Common myeloid progenitor, CD34-positive (primary cell): ENCODE results near the gene PEX5.

Experiments used
- CTCF ChIA-PET: fragments of 350-600 bp; sonication (Branson Sonifier 250); formaldehyde crosslinking; loops from one replicate; lab custom pipeline; 2021; ENCODE audit warnings: antibody characterized with exemption; lab: Charles Lee
- POLR2A ChIA-PET: fragments of 350-600 bp; sonication (Branson Sonifier 250); formaldehyde crosslinking; loops from one replicate; lab custom pipeline; 2021; ENCODE audit warnings: antibody characterized with exemption; lab: Charles Lee
- DNase-seq, 3 donors: peaks; one replicate each; pipeline versions ENCODE4 v3.0.0 to v3.0.0-alpha.2; 2013
- H3K27ac ChIP-seq, 2 experiments: 1 replicate in 1 of 2; 2 replicates in 1 of 2; pipeline ENCODE4 v1.7.0; 2013; ENCODE audit warnings: inconsistent platforms in 2 of 2, low read length in 2 of 2, mild to moderate bottlenecking in 2 of 2, low read depth in 1 of 2, moderate library complexity in 1 of 2; ENCODE audit not compliant: severe bottlenecking in 2 of 2, insufficient read depth in 1 of 2, poor library complexity in 1 of 2
- H3K27me3 ChIP-seq, 5 experiments: replicated peaks in 2 of 5; 1 replicate in 3 of 5; 2 replicates in 2 of 5; pipeline versions ENCODE4 v1.6.1 to v1.7.0; 2013; ENCODE audit warnings: low read length in 4 of 5, mild to moderate bottlenecking in 2 of 5, moderate library complexity in 2 of 5, inconsistent platforms in 1 of 5; ENCODE audit not compliant: insufficient read depth in 5 of 5, control insufficient read depth in 4 of 5
- H3K36me3 ChIP-seq, 4 experiments: 1 replicate in 2 of 4; 2 replicates in 2 of 4; pipeline versions ENCODE4 v1.6.1 to v1.7.0; 2013; ENCODE audit warnings: low read length in 3 of 4, control low read depth in 1 of 4, mild to moderate bottlenecking in 1 of 4; ENCODE audit not compliant: control insufficient read depth in 4 of 4, insufficient read depth in 4 of 4
- H3K4me1 ChIP-seq, 4 experiments: 1 replicate in 3 of 4; 2 replicates in 1 of 4; pipeline versions ENCODE4 v1.6.1 to v1.7.1; 2013; ENCODE audit warnings: low read length in 3 of 4, mild to moderate bottlenecking in 3 of 4, control low read depth in 1 of 4, inconsistent platforms in 1 of 4, moderate library complexity in 1 of 4; ENCODE audit not compliant: control insufficient read depth in 4 of 4, insufficient read depth in 4 of 4; ENCODE audit errors: control extremely low read depth in 1 of 4
- H3K4me3 ChIP-seq, 7 experiments: 1 replicate in 4 of 7; 2 replicates in 3 of 7; pipeline versions ENCODE4 v1.5.1 to v1.7.0; 2013; ENCODE audit warnings: mild to moderate bottlenecking in 7 of 7, low read length in 6 of 7, moderate library complexity in 6 of 7, inconsistent platforms in 2 of 7, low read depth in 2 of 7, control low read depth in 1 of 7; ENCODE audit not compliant: insufficient read depth in 4 of 7, control insufficient read depth in 1 of 7; ENCODE audit errors: extremely low read depth in 1 of 7
- H3K9me3 ChIP-seq, 5 experiments: 1 replicate in 4 of 5; 2 replicates in 1 of 5; pipeline versions ENCODE4 v1.6.1 to v1.7.1; 2013; ENCODE audit warnings: low read length in 4 of 5, mild to moderate bottlenecking in 2 of 5, inconsistent platforms in 1 of 5, low read depth in 1 of 5, moderate library complexity in 1 of 5; ENCODE audit not compliant: control insufficient read depth in 4 of 5, insufficient read depth in 2 of 5; ENCODE audit errors: control extremely low read depth in 1 of 5
- WGBS: methylation state at CpG from one replicate; pipeline ENCODE4 v1.1.5; 2013; ENCODE audit not compliant: insufficient coverage; 5-methylcytosine and 5-hydroxymethylcytosine counted together

The PEX5 gene

GRCh38 chr12:7160183-7160582 lies 29.3 kb upstream of the PEX5 start:
- ChIA-PET CTCF (interaction anchor here (1.1 to 1.4 kb wide), 3 partner anchors 13 to 29 kb away, joined by 3 to 4 read pairs (median 3); partner anchors contain the start of gene PEX5), POLR2A (no interaction called here)

GRCh38 chr12:7161327-7161726 lies 28.2 kb upstream of the PEX5 start:
- peaks cover 0 to 8% (median 1%) of the 10 kb centered on the region in 4 experiments for H3K4me1 ChIP-seq
- DNase-seq = no peak
- POLR2A ChIA-PET = no interaction called here
- H3K36me3 ChIP-seq = peaks cover 0 to 18% (median 8%) of the 10 kb centered on the region in 4 experiments
- H3K4me3 ChIP-seq = no peak overlapping the region
- CTCF ChIA-PET = interaction anchor here (0.8 to 3.0 kb wide), 6 partner anchors 12 to 293 kb away, joined by 3 to 11 read pairs (median 3); partner anchors contain the start of gene PEX5
- H3K9me3 ChIP-seq = no peaks in the 10 kb centered on the region
- H3K27ac ChIP-seq = no peak overlapping the region
- H3K27me3 ChIP-seq = peaks cover 0 to 10% (median 0%) of the 10 kb centered on the region in 5 experiments
- WGBS = 100% methylated on average over 2 of the region's 4 CpGs

More at GRCh38 chr12:7160183-7160582, 29.3 kb upstream of the PEX5 start:
- peaks cover 0 to 8% (median 1%) of the 10 kb centered on the region in 4 experiments for H3K4me1 ChIP-seq
- H3K4me3 ChIP-seq = no peak overlapping the region
- 81% methylated on average over 6 of the region's 7 CpGs for WGBS
- no peak for DNase-seq
- peaks cover 0 to 29% (median 14%) of the 10 kb centered on the region in 4 experiments for H3K36me3 ChIP-seq
- peaks cover 0 to 10% (median 0%) of the 10 kb centered on the region in 5 experiments for H3K27me3 ChIP-seq
- no peak overlapping the region for H3K27ac ChIP-seq
- no peaks in the 10 kb centered on the region for H3K9me3 ChIP-seq

GRCh38 chr12:7161811-7162210 lies 27.7 kb upstream of the PEX5 start:
- ChIA-PET POLR2A (no interaction called here), CTCF (interaction anchor here (1.1 to 3.0 kb wide), 4 partner anchors 7 to 17 kb away, joined by 4 to 11 read pairs (median 4); no protein-coding TSS in a partner anchor)
- peaks cover 0 to 3% (median 0%) of the 10 kb centered on the region in 5 experiments for H3K9me3 ChIP-seq
- H3K27ac ChIP-seq = no peak overlapping the region
- no peak overlapping the region for H3K4me3 ChIP-seq
- H3K27me3 ChIP-seq = peaks cover 0 to 10% (median 0%) of the 10 kb centered on the region in 5 experiments
- WGBS = 100% methylated on average over 3 of the region's 5 CpGs
- H3K4me1 ChIP-seq = peaks cover 0 to 8% (median 1%) of the 10 kb centered on the region in 4 experiments
- H3K36me3 ChIP-seq = peaks cover 0 to 13% (median 6%) of the 10 kb centered on the region in 4 experiments
- DNase-seq = no peak

- peak overlapping the region in 3 of 7 experiments; percentile 34 to 58 (median 40) for H3K4me3 ChIP-seq
- H3K4me1 ChIP-seq = peaks cover 0 to 8% (median 1%) of the 10 kb centered on the region in 4 experiments
- POLR2A ChIA-PET = no interaction called here
- DNase-seq = peak; percentile 15 to 42 (median 39)
- peaks cover 0 to 10% (median 0%) of the 10 kb centered on the region in 5 experiments for H3K27me3 ChIP-seq
- H3K36me3 ChIP-seq = peaks cover 0 to 4% (median 2%) of the 10 kb centered on the region in 4 experiments
- H3K27ac ChIP-seq = no peak overlapping the region
- H3K9me3 ChIP-seq = peaks cover 0 to 5% (median 2%) of the 10 kb centered on the region in 5 experiments
- 2% methylated on average over 9 of the region's 19 CpGs for WGBS
- CTCF ChIA-PET = interaction anchor here (0.9 to 3.0 kb wide), 8 partner anchors 8 to 31 kb away, joined by 3 to 11 read pairs (median 4); partner anchors contain the start of gene PEX5
Measured at GRCh38 chr12:7162691-7163114, 26.8 kb upstream of the PEX5 start.

GRCh38 chr12:7169951-7170350 lies 19.5 kb upstream of the PEX5 start:
- no peak for DNase-seq
- Histone ChIP-seq H3K36me3 (no peaks in the 10 kb centered on the region), H3K9me3 (peaks cover 2 to 38% (median 7%) of the 10 kb centered on the region in 5 experiments), H3K27me3 (peaks cover 0 to 3% (median 0%) of the 10 kb centered on the region in 5 experiments), H3K4me3 (no peak overlapping the region), H3K27ac (no peak overlapping the region), H3K4me1 (no peaks in the 10 kb centered on the region)
- ChIA-PET CTCF (interaction anchor here (1.2 to 2.1 kb wide), 2 partner anchors 25 to 29 kb away, joined by 4 to 8 read pairs; no protein-coding TSS in a partner anchor), POLR2A (no interaction called here)

GRCh38 chr12:7171854-7172253 lies 17.6 kb upstream of the PEX5 start:
- H3K36me3 ChIP-seq = no peaks in the 10 kb centered on the region
- H3K27me3 ChIP-seq = peaks cover 0 to 4% (median 0%) of the 10 kb centered on the region in 5 experiments
- no peak overlapping the region for H3K4me3 ChIP-seq
- DNase-seq = no peak
- no peaks in the 10 kb centered on the region for H3K4me1 ChIP-seq
- WGBS = 100% methylated on average over 1 of the region's 1 CpG
- CTCF ChIA-PET = interaction anchor here (2.9 kb wide), 1 partner anchor 10 kb away, joined by 11 read pairs; no protein-coding TSS in a partner anchor
- peaks cover 2 to 38% (median 7%) of the 10 kb centered on the region in 5 experiments for H3K9me3 ChIP-seq
- POLR2A ChIA-PET = no interaction called here
- H3K27ac ChIP-seq = no peak overlapping the region

- Histone ChIP-seq H3K36me3 (no peaks in the 10 kb centered on the region), H3K9me3 (peaks cover 0 to 11% (median 6%) of the 10 kb centered on the region in 5 experiments), H3K27ac (no peak overlapping the region), H3K4me3 (no peak overlapping the region), H3K27me3 (peaks cover 0 to 4% (median 0%) of the 10 kb centered on the region in 5 experiments), H3K4me1 (no peaks in the 10 kb centered on the region)
- POLR2A ChIA-PET = interaction anchor here (0.6 kb wide), 1 partner anchor 20 kb away, joined by 5 read pairs; no protein-coding TSS in a partner anchor
- no peak for DNase-seq
- CTCF ChIA-PET = interaction anchor here (1.1 to 1.7 kb wide), 4 partner anchors 10 to 66 kb away, joined by 3 to 7 read pairs (median 4); partner anchors contain the start of gene PEX5
Measured at GRCh38 chr12:7175493-7175892, 14.0 kb upstream of the PEX5 start.
